GM12865 (cell line): ENCODE data around the gene TAL2.

Source experiments
- DNase-seq: peaks from one replicate; pipeline ENCODE4 v3.0.0; 2010; ENCODE audit warnings: low read depth
- H3K4me3 ChIP-seq: 2 replicates; pipeline ENCODE4 v1.5.1; 2011; ENCODE audit warnings: mild to moderate bottlenecking, low read depth, low read length, control low read depth
- TF ChIP-seq, protein P1 (sequence below): IDR thresholded peaks from 2 replicates; pipeline ENCODE4 v1.5.1; 2011; ENCODE audit warnings: low read length, control low read depth, low read depth, inconsistent platforms; ENCODE audit not compliant: insufficient read depth; ENCODE audit errors: missing control alignments

TAL2 gene

DNA sequence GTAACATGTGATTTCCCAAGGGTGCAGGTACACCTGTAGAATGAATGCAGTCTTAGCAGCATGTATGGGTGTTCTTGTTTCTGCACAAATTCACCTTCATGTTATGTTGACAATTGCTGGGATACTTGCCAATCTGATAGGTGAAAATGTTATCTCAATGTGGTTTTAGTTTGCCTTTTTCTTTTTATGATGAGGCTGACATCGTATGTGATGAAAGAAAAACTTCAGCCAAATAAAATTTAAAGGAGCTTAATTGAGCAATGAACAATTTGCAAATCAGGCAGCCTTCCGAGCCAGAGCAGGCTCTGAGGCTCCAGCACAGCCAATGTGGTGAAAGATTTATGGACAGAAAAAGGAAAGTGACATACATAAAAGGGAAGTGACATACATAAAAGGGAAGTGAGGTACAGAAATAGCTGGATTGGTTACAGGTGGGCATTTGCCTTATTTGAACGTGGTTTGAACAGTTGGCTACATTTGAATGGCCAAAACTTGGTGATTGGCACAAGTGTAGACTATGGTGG is 10.5 kb downstream of the TAL2 start:
- H3K4me3 ChIP-seq, result no peak overlapping the region
- TF ChIP-seq, protein P1, sequence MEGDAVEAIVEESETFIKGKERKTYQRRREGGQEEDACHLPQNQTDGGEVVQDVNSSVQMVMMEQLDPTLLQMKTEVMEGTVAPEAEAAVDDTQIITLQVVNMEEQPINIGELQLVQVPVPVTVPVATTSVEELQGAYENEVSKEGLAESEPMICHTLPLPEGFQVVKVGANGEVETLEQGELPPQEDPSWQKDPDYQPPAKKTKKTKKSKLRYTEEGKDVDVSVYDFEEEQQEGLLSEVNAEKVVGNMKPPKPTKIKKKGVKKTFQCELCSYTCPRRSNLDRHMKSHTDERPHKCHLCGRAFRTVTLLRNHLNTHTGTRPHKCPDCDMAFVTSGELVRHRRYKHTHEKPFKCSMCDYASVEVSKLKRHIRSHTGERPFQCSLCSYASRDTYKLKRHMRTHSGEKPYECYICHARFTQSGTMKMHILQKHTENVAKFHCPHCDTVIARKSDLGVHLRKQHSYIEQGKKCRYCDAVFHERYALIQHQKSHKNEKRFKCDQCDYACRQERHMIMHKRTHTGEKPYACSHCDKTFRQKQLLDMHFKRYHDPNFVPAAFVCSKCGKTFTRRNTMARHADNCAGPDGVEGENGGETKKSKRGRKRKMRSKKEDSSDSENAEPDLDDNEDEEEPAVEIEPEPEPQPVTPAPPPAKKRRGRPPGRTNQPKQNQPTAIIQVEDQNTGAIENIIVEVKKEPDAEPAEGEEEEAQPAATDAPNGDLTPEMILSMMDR, result no peak
- peak; percentile 12 for DNase-seq

DNA sequence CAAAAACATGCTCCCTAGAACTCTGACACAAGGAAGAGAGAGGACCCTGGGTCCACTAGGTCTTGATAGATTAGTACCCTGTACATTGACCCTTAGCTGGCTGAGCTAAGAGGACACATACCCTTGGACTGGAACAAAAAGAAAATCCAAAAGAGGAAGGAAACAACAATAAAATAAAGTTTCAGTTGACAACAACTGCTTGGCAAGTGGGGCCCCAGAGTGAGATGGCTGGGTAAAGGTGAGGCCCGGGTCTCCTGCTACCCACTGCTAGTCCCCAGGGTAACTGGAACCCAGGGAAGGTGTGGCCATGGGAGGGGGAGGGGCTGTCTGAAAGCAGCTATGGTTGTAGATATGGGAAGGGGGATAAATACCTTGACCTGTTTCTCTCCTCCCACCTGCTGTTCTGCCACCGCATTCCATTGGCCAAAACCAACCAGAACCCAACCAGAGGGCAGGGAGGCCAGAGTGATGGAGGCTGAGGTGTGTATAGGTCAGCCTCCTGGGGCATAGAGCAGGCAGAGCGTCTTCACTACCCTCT is 11.7 kb downstream of the TAL2 start:
- H3K4me3 ChIP-seq, result no peak overlapping the region
- TF ChIP-seq, protein P1, result no peak
- DNase-seq, result no peak

DNA sequence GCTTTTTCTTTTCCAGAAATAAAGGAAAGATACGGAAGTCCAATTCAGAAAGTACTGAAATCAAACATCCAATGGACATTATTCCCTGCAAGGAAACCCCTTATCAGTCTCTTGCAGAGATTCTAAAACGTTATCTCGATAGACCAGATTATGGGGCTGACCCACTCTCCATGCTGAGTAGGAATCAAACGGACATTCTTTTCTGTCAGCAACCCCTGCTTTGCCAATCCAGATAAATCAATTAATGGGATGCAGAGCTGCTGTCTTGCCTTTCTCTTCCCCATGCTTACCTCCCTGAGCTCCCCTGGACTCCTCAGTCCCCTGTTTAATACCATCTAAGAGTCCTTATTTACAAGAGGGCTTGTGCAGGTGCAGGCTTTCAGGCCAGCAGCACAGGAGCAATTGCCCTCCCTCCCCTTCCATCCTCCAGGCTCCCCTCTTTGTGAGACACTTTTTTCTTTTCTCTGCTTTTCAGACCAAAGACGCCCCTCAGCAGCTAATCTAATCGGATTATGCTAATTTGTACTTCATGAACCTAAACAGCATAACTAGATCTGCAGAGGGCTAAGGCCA is 14.2 kb downstream of the TAL2 start:
- H3K4me3 ChIP-seq, result no peak overlapping the region
- no peak for DNase-seq
- TF ChIP-seq, protein P1, result no peak

DNA sequence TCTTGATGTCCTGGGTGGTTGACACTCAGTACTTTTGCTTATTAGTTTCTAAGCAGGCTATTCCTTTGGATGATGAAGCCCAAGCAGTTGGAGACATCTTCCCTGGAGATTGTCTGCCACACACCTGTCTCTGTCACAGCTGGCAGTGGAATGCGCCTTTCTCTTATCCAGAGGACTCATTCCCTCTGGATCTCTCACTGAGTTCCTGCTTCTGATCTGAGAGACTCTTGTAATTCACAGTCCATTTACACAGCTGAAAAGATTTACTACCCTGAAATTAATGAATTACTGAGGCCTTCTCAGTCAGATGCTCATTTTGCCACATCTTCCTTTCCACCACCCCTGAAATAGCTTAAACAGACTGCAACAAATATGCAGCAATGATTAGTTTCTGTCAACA is 15.9 kb downstream of the TAL2 start:
- TF ChIP-seq, protein P1, result no peak
- H3K4me3 ChIP-seq, result no peak overlapping the region
- no peak for DNase-seq

DNA sequence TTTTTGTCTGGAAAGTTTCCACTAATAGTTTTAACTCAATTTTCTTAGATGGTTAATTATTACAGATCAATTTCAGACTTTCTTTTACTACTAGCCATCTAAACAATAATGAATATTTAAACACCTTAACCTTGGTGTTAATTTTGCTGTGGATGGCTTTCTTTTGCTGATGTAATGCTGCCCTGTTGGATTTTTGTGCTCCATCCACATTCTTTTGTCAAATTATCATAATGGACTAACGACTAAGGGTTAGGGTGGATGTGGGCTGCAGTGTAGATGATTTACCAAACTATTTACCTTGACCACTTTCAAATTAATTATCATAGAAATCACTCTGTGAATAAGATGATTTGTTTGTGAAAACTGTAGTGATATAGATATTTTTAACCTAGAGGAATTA is 16.5 kb downstream of the TAL2 start:
- no peak overlapping the region for H3K4me3 ChIP-seq
- TF ChIP-seq, protein P1, result no peak
- no peak for DNase-seq

DNA sequence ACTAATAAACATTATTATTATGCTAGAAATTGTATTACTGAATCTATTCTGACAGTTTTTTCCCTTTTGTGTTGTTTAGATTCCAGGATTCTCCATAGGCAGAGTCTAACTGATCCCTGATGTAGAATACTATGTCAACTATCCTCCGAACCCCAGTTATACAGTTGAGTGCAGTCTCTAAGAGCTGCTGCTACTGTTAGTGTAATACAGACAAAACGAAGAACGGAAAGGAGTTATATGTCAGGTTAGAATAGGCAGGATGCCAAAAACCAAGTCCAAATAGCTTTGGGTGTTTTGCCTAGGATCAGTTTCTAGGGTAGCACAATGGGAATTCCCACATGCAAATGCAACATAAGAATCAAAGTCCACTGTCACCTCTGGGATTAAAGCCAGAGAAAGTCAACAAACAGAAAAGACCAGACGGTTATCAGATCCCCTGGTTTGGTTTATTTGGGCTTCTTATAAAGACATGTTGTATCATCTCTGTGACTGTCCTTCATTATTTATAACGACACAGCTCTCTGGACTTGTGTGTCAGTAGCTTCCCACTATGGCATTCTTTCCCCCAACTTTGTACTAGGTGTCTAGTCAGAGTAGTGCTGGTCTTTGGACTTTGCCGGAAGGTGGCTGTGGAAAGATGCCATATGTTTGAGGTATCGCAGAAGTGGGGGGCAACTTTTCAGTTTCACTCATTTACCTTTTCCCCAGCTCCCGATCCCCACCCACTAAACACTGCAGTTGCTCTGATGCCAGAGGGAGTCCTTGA is 17.2 kb downstream of the TAL2 start:
- no peak overlapping the region for H3K4me3 ChIP-seq
- TF ChIP-seq, protein P1, result no peak

DNA sequence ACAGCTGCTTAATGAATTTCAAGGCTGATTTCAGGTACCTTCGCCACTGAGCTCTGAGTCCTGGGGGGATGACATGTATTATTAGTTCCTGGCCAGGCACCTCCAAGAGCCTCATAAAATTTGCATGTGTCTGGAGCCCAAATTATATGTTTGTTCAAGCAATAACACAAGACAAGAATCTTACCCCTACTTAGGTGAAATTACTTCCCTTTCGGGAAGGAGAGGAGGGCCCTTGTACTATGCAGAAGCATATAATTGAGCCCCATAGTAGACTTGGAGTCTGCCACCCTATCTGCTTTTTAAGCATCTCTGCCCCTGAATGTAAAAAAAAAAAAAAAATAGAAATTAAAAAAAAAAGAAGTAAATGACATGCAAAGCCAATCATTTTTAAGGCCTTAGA is 19.1 kb downstream of the TAL2 start:
- H3K4me3 ChIP-seq, result no peak overlapping the region
- no peak for DNase-seq
- TF ChIP-seq, protein P1, result no peak

More for the DNA sequence above, 17.2 kb downstream of the TAL2 start:
- DNase-seq, result no peak
